ENCODE results near the gene AK9.

AK9 gene

DNA sequence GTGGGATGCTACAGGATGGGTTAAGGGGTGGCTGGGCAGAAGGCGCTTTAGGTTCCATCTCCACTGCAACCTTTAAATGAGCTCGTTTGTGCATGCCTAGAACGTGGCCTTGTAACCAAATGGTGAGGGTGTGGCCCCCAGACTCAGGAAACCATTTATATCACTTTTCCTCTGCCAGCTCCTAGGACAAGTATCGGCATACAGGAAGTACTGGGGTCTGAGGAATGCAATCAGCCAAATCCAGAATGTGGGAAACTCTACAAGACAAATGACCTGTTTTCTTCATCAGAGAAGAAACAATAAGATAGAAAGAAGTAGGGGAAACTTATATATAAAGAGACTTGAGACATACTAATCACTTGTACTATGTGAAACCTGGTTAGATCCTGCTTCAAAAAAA is 21.2 kb downstream of the AK9 start:
- H3K36me3 Mint-ChIP-seq (ENCODE audit: low read depth): no peaks in the 10 kb centered on the region
- TF ChIP-seq, protein P1, sequence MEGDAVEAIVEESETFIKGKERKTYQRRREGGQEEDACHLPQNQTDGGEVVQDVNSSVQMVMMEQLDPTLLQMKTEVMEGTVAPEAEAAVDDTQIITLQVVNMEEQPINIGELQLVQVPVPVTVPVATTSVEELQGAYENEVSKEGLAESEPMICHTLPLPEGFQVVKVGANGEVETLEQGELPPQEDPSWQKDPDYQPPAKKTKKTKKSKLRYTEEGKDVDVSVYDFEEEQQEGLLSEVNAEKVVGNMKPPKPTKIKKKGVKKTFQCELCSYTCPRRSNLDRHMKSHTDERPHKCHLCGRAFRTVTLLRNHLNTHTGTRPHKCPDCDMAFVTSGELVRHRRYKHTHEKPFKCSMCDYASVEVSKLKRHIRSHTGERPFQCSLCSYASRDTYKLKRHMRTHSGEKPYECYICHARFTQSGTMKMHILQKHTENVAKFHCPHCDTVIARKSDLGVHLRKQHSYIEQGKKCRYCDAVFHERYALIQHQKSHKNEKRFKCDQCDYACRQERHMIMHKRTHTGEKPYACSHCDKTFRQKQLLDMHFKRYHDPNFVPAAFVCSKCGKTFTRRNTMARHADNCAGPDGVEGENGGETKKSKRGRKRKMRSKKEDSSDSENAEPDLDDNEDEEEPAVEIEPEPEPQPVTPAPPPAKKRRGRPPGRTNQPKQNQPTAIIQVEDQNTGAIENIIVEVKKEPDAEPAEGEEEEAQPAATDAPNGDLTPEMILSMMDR (IDR thresholded peaks at IDR 0.05): no peak
- H3K27me3 Mint-ChIP-seq (ENCODE audit: low read depth, poor library complexity): no peaks in the 10 kb centered on the region
- DNase-seq: no peak
- peaks cover 3% of the 10 kb centered on the region for H3K9me3 Mint-ChIP-seq
- no peak overlapping the region for H3K27ac Mint-ChIP-seq
- H3K4me1 Mint-ChIP-seq: no peaks in the 10 kb centered on the region
- no peak overlapping the region for H3K4me3 Mint-ChIP-seq

DNA sequence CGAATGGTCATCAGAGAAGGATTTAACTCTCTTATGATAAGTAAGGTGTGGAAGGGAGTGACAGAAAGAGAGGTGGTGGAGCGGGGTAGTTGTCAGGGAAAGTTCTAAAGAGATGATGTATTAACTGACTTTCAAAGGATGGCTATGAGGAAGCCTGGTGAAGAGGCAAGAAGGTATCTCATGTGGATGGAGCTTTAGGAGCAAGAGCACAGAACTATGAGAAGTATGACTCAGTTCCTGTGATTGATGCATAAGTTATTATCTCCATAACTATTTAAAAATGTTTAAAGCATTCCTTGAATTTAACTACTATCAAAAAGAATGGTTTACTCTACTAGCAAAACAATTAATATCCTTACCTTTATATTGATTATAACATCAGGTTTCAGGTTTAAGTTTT is 28.8 kb downstream of the AK9 start:
- H3K36me3 Mint-ChIP-seq (ENCODE audit: low read depth): no peaks in the 10 kb centered on the region
- peaks cover 7% of the 10 kb centered on the region for H3K27me3 Mint-ChIP-seq (ENCODE audit: low read depth, poor library complexity)

DNA sequence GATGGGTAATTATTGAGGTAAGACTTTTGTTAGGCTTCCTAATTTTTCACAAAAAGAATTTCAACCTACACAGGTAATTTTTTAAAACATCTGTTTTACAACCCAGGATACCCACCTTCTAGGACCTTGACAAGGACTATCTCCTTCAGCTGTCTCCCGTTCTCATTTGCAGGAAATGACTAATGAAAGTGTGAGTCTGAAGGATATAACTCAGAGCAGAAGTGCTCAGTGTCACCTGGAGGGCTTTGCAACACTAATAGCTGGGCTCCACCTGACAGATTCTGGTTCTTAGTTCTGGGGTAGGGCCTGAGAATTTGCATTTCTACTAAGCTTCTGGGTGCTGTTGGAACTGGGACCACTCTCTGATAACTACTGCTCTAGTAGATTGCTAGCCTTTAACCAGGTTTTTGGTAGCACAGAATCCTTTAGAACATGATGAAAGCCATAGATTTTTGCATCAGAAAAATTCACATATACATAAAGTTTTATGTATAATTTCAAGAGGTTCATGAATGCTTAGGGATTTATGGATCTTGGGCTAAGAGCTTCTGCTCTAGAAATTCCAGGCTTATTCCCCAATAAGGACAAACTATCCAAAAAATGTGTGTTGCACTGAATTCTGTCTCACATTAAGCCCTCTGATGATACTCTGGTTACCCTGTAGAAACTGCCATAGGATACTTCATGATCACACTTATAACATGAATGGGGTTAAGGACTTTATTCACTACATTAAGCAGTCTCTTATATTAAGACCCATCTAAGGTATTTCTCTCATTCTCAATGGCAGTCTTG is 30.3 kb downstream of the AK9 start:
- peaks cover 7% of the 10 kb centered on the region for H3K27me3 Mint-ChIP-seq (ENCODE audit: low read depth, poor library complexity)
- peaks cover under 1% of the 10 kb centered on the region for H3K4me1 Mint-ChIP-seq
- TF ChIP-seq, protein P1 (IDR thresholded peaks at IDR 0.05): no peak
- DNase-seq: no peak
- no peak overlapping the region for H3K4me3 Mint-ChIP-seq
- no peaks in the 10 kb centered on the region for H3K36me3 Mint-ChIP-seq (ENCODE audit: low read depth)
- no peaks in the 10 kb centered on the region for H3K9me3 Mint-ChIP-seq
- no peak overlapping the region for H3K27ac Mint-ChIP-seq

More for the DNA sequence above, 28.8 kb downstream of the AK9 start:
- no peak overlapping the region for H3K27ac Mint-ChIP-seq
- no peak for DNase-seq
- no peak overlapping the region for H3K4me3 Mint-ChIP-seq
- H3K4me1 Mint-ChIP-seq: no peaks in the 10 kb centered on the region
- no peaks in the 10 kb centered on the region for H3K9me3 Mint-ChIP-seq
- TF ChIP-seq, protein P1 (IDR thresholded peaks at IDR 0.05): no peak

DNA sequence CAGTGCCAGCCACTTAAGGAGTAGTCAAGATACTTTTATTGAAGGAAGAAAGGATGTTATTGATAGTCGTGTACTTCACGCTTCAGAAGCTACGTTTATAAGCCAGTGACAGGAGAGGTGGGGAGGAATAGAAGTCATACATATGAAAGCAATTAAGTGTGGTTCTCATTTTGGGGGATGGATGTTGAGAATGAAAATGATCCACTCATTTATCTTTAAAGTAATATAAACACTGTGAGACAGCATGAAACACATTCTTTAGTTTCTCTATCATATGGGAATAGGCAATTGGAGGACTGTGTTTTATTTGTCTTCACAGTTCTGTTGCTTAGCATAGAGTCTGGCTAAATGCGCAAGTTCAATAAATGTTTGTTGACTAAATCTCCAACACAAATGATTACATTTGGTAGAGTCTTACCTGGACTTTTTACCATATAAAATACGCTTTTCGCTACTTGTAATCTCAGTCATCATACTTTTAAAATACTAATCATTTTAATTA is 35.2 kb downstream of the AK9 start:
- H3K36me3 Mint-ChIP-seq (ENCODE audit: low read depth): no peaks in the 10 kb centered on the region
- TF ChIP-seq, protein P1 (IDR thresholded peaks at IDR 0.05): no peak
- DNase-seq: no peak
- H3K27ac Mint-ChIP-seq: no peak overlapping the region
- no peak overlapping the region for H3K4me3 Mint-ChIP-seq
- H3K27me3 Mint-ChIP-seq (ENCODE audit: low read depth, poor library complexity): peaks cover 3% of the 10 kb centered on the region
- H3K4me1 Mint-ChIP-seq: peaks cover 4% of the 10 kb centered on the region
- no peaks in the 10 kb centered on the region for H3K9me3 Mint-ChIP-seq

DNA sequence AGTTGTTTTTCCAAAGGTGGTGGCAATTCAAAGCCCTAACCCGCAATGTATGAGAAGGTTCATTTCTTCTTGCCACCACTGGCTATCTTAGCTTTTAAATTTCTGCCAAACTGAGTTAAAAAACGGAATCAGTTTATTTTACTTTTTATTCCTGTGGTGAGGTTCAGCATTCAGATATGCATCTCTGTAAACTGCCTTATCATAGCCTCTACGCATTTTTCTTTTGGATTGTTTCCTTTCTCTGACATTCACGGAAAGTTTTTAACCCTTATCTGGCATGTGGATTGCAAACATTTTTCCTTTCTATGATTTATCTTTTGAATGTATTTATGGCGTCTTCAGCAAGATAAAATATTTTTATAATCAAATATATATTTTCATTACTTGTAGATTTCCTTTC is 37.7 kb downstream of the AK9 start:
- H3K27ac Mint-ChIP-seq: no peak overlapping the region
- H3K9me3 Mint-ChIP-seq: peaks cover 4% of the 10 kb centered on the region
- TF ChIP-seq, protein P1 (IDR thresholded peaks at IDR 0.05): no peak
- H3K27me3 Mint-ChIP-seq (ENCODE audit: low read depth, poor library complexity): peaks cover 3% of the 10 kb centered on the region
- peaks cover 4% of the 10 kb centered on the region for H3K4me1 Mint-ChIP-seq
- no peak for DNase-seq
- H3K4me3 Mint-ChIP-seq: no peak overlapping the region
- H3K36me3 Mint-ChIP-seq (ENCODE audit: low read depth): no peaks in the 10 kb centered on the region

DNA sequence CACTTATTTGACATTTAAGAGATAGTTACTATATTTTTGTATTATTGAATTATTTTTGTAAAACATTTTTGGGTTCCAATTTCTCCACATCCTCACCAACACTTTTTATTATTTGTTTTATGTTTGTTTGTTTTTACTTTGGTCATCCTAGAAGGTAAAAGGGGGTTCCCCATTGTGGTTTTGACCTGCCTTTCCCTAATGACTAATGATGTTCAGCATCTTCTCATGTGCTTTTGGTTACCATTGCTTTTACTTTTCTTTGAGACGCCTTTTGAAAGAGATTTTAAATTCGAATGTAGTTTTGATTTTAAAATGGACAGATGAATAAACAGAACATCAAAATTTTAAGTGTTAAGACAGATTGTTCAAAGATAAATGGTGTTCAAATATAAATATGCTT is 46.9 kb downstream of the AK9 start:
- H3K27me3 Mint-ChIP-seq (ENCODE audit: low read depth, poor library complexity): peaks cover 5% of the 10 kb centered on the region
- H3K36me3 Mint-ChIP-seq (ENCODE audit: low read depth): peaks cover 10% of the 10 kb centered on the region
- no peak overlapping the region for H3K27ac Mint-ChIP-seq
- H3K4me1 Mint-ChIP-seq: no peaks in the 10 kb centered on the region
- no peak overlapping the region for H3K4me3 Mint-ChIP-seq
- TF ChIP-seq, protein P1 (IDR thresholded peaks at IDR 0.05): no peak
- H3K9me3 Mint-ChIP-seq: peaks cover 33% of the 10 kb centered on the region
- DNase-seq: no peak
